Peyer's patch (tissue), 4 donors: Measurements from ENCODE around the gene MYOM3.

Experiments used
- POLR2A ChIP-seq, 2 donors: fragments of 450-650 bp; IDR thresholded peaks; one replicate each; pipeline ENCODE4 v1.5.1; 2017; ENCODE audit warnings: antibody characterized with exemption in 2 of 2, mild to moderate bottlenecking in 2 of 2, moderate library complexity in 2 of 2
- TF ChIP-seq, protein P1 (sequence below), 6 experiments: fragments of 450-650 bp in 4 of 6; fragments of 200-600 bp in 2 of 6; sonication (generic) in 1 of 6; IDR thresholded peaks; one replicate each; pipeline ENCODE4 v1.5.1; 2017 to 2019; ENCODE audit warnings: antibody characterized with exemption in 6 of 6, mild to moderate bottlenecking in 3 of 6, moderate library complexity in 1 of 6

DNA sequence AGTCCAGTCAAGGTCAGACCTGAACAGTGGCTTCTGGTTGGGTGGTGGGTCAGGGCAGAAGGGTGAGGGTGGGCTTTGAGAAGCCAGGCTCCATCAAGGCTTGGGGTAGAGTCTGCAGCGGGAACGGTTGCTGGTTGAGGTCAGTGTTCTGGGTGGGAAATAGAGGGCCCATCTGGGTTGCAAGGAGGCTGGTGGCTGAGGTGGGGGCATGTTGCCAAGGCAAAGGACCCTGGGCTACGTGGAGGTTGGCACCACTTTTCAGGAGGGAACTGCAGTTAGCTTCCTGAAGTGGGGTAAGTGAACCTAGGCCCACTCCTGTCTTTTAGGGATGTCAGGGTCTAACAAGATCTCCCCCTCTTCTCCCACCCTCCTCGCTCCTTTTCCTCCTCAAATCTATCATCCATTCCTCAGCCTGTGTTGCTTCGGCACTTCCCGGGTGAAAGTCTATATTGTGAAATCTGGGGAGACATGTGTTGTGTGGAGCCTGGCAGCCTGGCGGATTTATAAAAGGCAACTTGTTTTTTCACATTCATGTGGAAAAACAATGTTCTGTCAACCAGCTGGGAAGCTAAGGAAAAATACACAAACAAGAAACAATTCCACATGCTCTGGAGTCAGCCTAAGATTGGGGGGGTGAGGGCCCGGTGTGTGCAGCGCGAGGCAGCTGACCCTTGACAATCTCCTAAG is 29.5 kb upstream of the MYOM3 start:
- TF ChIP-seq, protein P1, sequence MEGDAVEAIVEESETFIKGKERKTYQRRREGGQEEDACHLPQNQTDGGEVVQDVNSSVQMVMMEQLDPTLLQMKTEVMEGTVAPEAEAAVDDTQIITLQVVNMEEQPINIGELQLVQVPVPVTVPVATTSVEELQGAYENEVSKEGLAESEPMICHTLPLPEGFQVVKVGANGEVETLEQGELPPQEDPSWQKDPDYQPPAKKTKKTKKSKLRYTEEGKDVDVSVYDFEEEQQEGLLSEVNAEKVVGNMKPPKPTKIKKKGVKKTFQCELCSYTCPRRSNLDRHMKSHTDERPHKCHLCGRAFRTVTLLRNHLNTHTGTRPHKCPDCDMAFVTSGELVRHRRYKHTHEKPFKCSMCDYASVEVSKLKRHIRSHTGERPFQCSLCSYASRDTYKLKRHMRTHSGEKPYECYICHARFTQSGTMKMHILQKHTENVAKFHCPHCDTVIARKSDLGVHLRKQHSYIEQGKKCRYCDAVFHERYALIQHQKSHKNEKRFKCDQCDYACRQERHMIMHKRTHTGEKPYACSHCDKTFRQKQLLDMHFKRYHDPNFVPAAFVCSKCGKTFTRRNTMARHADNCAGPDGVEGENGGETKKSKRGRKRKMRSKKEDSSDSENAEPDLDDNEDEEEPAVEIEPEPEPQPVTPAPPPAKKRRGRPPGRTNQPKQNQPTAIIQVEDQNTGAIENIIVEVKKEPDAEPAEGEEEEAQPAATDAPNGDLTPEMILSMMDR (IDR thresholded peaks at IDR 0.05): no peak
- peak in 1 of 2 donors; percentile 35 for TF ChIP-seq POLR2A (IDR thresholded peaks at IDR 0.05)
